ENCODE data around the gene PSMD5.

GRCh38 chr9:120845255-120845654 lies 2.5 kb upstream of the PSMD5 start:
- TF ChIP-seq POLR2AphosphoS5 (IDR thresholded peaks at IDR 0.05; ENCODE audit: low read depth, low read length) = no peak
- TF ChIP-seq SIN3A (IDR thresholded peaks at IDR 0.05; ENCODE audit: borderline replicate concordance, insufficient read depth, low read length) = no peak
- no peak for TF ChIP-seq TAF1 (IDR thresholded peaks at IDR 0.05; ENCODE audit: borderline replicate concordance, insufficient read depth, low read length)

Data from PFSK-1 (cell line).